GM19468 (cell line): ENCODE results near the gene CORO2B.

ENCODE experiments used
- ATAC-seq: cut with Tn5 transposase; IDR thresholded peaks from one replicate; pipeline ENCODE4 v1.9.1; 2021; ENCODE audit warnings: mild to moderate bottlenecking, moderate library complexity, moderate number of reproducible peaks; ENCODE audit not compliant: unreplicated experiment; ENCODE audit errors: extremely low read depth

CORO2B gene, protein sequence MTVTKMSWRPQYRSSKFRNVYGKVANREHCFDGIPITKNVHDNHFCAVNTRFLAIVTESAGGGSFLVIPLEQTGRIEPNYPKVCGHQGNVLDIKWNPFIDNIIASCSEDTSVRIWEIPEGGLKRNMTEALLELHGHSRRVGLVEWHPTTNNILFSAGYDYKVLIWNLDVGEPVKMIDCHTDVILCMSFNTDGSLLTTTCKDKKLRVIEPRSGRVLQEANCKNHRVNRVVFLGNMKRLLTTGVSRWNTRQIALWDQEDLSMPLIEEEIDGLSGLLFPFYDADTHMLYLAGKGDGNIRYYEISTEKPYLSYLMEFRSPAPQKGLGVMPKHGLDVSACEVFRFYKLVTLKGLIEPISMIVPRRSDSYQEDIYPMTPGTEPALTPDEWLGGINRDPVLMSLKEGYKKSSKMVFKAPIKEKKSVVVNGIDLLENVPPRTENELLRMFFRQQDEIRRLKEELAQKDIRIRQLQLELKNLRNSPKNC

DNA sequence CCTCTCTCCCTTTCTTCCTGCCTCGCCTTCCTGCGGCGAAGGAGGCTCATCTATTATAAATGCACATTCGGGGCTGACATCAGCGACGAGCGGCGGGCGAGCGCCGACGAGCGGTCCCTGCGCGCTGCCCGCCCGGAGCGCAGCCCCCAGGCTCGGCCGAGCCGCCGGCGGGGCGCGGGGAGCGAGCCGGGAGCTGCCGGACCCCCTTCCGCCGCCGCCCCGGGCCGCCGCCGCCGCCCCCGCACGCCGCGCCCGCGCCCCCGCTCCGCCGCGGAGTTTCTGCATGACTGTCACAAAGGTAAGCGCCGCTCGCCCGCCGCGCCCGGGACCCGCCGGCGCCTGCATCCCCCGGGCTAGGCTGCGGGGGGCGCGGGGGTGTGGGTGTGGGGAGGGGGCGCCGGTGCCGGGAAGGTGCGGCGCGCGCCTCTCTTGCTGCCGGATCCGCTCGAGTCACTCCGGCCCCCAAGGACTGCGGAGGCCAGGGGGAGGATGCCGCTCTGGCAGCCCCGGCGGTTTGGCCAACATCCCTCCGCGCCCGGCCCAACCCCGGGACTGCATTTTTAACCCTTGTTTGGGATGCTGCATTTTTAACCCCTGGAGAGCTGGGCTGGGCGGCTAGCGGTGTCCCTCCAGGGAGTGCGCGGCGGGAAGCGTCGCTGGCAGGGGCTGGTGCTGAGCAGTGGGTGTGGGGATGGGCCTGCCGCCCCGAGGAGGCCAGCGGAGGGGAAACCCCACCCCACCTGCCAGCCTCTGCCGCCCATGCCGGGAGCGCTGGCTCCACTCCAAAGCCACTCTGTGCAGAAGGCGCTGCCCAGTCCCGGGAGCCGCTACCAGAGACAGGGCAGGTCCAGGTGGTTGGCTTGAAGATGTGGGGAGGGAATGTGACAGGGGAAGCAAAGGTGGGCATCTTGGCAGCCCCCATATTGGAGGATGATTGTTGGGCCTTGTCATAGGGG, at the start of gene CORO2B:
Gene CORO2B, plus strand, starts transcription at position 14 of the 956 bp plus-strand sequence. Its CDS starts 270 bp downstream, at position 284.
- ATAC-seq: no peak

DNA sequence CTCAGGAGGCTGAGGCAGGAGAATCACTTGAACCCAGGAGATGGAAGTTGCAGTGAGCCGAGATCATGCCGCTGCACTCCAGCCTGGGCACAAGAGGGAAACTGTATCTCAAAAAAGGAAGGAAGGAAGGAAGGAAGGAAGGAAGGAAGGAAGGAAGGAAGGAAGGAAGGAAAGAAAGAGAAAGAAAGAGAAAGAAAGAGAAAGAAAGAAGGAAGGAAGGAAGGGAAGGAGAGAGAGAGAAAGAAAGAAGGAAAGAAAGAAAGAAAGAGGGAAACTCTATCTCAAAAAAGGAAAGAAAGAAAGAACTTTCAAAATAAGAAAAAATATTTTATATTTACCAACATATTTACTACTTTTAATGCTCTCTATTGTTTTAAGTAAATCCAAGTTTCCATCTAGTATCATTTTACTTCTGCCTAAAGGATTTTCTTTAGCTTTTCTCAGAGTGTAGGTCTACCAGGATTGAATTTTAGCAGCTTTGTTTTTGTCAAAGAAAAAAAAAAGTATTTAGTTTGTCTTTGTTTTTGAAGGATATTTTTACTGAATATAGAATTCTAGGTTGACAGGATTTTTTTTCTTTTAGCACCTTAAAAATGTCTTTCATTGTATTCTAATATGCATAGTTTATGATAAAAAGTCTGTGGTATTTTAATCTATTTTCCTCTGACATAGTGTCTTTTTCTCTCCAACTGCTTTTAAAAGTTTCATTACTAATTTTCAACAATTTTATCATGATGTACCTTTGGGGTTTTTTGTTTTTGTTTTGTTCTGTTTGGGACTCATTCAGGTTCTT, 47.2 kb upstream of the CORO2B start:
- no peak for ATAC-seq

GRCh38 chr15:68536331-68537095, 42.3 kb upstream of the CORO2B start:
- no peak for ATAC-seq

DNA sequence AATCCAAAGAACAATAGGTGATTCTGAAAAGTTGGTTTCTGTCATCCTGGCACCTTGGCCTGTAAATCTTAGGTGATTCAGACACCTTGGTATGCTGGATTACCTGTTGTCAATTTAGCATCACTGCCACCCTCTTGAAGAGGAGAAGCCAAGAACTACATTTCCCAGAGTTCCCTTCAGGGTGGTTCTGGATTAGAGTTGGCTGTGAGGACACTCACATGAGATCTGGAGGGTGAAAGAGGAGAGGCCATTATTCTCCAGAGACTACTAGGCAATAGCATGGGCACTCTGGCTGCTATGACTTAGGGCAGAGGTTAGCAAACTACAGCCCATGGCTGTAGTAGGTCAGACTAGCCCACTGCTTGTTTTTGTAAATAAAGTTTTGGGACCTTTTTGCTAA, 41.7 kb upstream of the CORO2B start:
- ATAC-seq: no peak

- no peak for ATAC-seq
These were observed 41.3 kb upstream of the CORO2B start for GRCh38 chr15:68537506-68537905.

GRCh38 chr15:68538311-68538710, 40.5 kb upstream of the CORO2B start:
- ATAC-seq: no peak

GRCh38 chr15:68541743-68542142, 37.0 kb upstream of the CORO2B start:
- ATAC-seq: no peak

GRCh38 chr15:68542348-68542747, 36.4 kb upstream of the CORO2B start:
- no peak for ATAC-seq

DNA sequence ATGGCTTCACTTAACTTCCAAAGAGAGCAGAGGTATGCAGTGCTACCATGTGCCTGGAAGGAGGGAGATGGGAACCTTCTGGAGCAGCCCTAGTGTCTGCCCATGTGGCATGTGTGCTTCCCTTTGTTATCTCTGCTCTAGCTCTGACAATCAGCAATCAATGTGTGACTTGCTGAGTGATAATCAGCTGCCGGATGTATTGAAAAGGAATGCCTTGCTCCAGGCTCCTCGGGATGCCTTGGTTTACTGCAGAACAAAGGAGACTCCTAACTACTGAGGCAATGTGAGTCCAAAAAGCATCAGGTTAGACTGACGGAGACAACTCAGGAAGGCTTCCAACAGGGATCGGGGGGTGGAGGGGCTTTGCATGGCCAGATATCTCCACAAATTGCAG, 36.0 kb upstream of the CORO2B start:
- ATAC-seq: no peak

DNA sequence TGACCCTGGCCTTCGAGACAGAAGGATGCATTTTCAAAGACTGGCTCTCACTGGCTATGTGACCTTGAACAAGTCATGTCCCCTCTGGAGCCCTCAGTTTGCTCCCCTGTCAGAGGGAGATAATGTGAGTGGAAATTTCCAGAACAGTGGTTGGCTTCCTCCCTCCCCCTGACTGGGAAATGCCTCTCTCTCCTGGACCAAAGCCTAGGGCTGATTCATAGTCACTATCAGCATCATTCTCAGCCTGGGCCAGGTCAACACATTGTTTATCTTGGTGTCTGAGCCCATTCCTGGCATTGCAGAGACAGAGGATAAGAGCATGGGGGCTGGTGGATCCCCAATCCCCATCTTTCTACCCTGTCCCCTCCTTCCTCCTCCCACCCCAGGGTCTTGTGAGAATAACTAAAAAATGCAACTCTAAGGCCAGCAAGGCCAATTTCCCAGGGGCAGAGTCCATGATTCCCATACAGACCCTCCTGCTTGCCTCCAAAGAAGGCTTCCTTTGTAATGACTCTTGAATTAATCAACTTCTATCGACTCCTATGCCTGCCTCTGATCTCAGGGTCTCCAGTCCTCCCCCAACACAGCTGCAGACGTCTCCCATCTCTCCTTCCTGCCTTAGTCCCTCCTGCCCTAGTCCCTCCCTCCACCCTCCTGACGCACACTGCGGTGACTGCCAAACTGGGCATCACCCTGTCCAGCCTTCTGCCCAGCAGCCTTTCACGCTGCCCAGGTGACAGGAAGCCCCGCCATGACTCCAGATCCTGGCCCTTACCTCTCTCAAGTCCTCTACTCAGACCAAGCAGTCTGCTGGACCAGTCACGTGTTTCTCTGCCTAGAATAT, 35.4 kb upstream of the CORO2B start:
- ATAC-seq: no peak

- no peak for ATAC-seq
These were observed 32.5 kb upstream of the CORO2B start for GRCh38 chr15:68546318-68546717.

DNA sequence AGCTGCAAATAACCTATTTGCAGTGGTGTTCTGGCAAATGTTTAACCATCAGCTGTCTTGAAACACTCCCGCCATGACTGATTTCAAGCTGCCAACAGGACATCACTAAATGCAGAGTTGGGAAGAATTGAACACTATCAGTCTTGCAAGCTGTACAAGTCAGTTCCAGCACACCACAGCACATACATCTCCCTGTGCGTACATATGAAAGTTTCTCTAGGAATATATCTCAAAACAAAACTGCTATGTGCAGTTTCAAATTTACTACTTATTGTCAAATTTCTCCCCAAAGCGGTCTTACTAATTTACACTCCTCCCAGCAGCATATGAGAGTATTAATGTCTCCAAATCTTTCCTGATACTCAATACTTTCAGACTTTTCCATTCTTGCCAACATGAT, 30.4 kb upstream of the CORO2B start:
- ATAC-seq: no peak

DNA sequence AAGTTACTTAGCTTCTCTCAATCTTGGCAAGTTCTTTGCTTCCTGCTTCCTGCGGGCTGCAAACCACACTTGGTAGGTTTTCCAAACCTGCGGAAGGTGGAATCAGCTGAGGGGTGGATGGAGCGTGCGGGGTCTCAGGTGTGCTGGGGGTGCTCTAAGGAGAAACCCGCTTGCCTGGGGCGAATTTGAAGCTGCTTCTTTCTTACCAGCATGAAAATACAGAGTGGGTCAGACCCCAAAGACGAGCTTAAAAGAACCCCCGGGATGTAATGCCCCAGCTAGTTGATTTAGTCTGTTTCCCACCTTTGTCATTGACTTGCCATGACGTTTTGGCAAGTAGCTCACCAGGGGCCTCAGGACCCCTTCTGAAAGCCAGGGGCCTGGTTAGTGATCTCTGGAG, 28.8 kb upstream of the CORO2B start:
- ATAC-seq: no peak

DNA sequence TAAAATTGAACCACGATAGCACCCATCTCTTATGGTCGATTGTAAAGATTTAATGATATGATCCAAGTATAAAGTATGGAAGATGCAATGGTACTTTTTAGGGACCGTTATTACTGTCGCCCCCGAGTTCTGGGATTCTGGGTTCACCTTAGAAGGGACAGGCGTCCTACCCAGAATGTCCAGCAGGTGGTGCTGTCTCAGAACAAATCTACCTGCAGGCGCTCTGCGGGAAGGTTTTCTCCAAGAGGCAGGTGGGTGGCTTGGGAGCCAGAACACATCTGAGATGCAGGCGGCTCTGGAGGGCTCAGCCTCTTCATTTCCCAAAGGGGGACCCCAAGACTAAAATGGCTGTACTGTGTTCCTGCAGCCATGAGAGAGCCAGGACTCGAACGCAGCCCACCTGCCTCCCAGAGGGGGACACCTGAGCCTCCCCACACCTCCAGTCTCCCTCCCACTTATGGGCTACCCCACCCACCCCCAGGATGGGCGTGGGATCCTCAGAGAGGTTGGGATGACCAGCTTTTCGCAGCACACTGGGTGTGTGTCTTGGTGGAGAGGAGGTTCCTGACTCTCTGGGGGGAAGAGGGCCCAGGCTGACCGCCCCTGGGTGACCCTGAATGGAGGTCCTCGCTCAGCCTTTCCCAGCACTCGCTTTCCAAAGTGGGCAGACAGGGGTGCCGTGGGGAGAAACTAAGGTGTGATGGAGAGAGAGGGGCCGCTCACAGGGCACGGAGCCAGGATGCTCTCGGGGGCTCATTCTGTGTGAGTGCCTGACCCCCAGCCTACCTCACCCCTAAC, 28.1 kb upstream of the CORO2B start:
- no peak for ATAC-seq

- ATAC-seq: no peak
These were observed 27.5 kb upstream of the CORO2B start for GRCh38 chr15:68551296-68551635.

DNA sequence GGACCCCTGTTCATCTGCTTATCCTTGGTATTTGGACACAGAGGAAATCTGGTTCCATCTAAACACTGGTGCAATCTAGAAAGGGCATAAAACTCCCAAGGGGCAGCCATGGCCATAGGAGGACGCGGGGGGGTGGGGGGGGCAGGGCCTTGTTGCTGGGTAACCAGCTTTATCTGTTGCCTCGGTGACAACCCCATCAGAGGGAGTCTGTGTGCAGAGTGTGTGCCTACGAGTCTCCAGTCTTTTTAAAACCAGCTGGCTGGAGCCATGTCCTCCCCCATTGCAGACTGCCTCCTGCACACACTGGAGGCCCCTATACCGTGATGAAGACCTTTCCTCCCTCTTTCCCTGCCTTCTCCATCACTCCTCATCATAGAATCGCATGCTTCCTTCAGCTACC, 26.4 kb upstream of the CORO2B start:
- no peak for ATAC-seq

GRCh38 chr15:68552773-68553172, 26.0 kb upstream of the CORO2B start:
- ATAC-seq: no peak
